DND-41 (cell line): Measurements from ENCODE around the gene FLNB.
A peak's percentile ranks its signal among the peaks of the same experiment; 100 is the strongest.

Experiments
- ATAC-seq: fragments of 200-7000 bp; cut with Tn5 transposase; 3 replicates; pipeline ENCODE4 v1.9.1; 2021; ENCODE audit warnings: low read depth; ENCODE audit not compliant: insufficient read depth
- DNase-seq: peaks from one replicate; pipeline ENCODE4 v3.0.0-alpha.2; 2020
- H2AFZ ChIP-seq: 2 replicates; pipeline ENCODE4 v1.6.0; 2012; ENCODE audit warnings: low read depth, low read length
- H3K27ac ChIP-seq: 2 replicates; pipeline ENCODE4 v1.5.1; 2012; ENCODE audit warnings: low read length, inconsistent platforms
- H3K27me3 ChIP-seq: fragments of 200-600 bp; sonication (generic); 2 replicates; pipeline ENCODE4 v1.6.0; 2012; ENCODE audit warnings: low read length, mild to moderate bottlenecking, inconsistent platforms; ENCODE audit not compliant: insufficient read depth, poor library complexity
- H3K36me3 ChIP-seq: 2 replicates; pipeline ENCODE4 v1.5.1; 2012; ENCODE audit warnings: low read length, inconsistent platforms; ENCODE audit not compliant: insufficient read depth
- H3K4me1 ChIP-seq: 2 replicates; pipeline ENCODE4 v1.5.1; 2012; ENCODE audit warnings: mild to moderate bottlenecking, low read length; ENCODE audit not compliant: insufficient read depth
- H3K4me2 ChIP-seq: 2 replicates; pipeline ENCODE4 v1.6.0; 2012; ENCODE audit warnings: mild to moderate bottlenecking, moderate library complexity, low read length, inconsistent platforms; ENCODE audit not compliant: insufficient read depth
- H3K4me3 ChIP-seq, 2 experiments: fragments of 200-600 bp in 1 of 2; shearing (Covaris generic) in 1 of 2; 2 replicates each; pipeline ENCODE4 v1.5.1; 2012 to 2016; ENCODE audit warnings: inconsistent platforms in 2 of 2, low read length in 2 of 2, mild to moderate bottlenecking in 2 of 2, low read depth in 1 of 2, moderate library complexity in 1 of 2
- H3K79me2 ChIP-seq: 2 replicates; pipeline ENCODE4 v1.6.0; 2012; ENCODE audit warnings: low read length, inconsistent platforms; ENCODE audit not compliant: insufficient read depth
- H3K9ac ChIP-seq: 2 replicates; pipeline ENCODE4 v1.6.0; 2012; ENCODE audit warnings: low read depth, mild to moderate bottlenecking, inconsistent platforms, low read length, moderate library complexity
- H3K9me3 ChIP-seq: 2 replicates; pipeline ENCODE4 v1.5.1; 2012; ENCODE audit warnings: low read length, moderate library complexity, mild to moderate bottlenecking, inconsistent platforms; ENCODE audit not compliant: insufficient read depth, severe bottlenecking
- H4K20me1 ChIP-seq: 2 replicates; pipeline ENCODE4 v1.6.0; 2012; ENCODE audit warnings: low read length; ENCODE audit not compliant: insufficient read depth
- CTCF ChIP-seq: IDR thresholded peaks from 2 replicates; pipeline ENCODE4 v1.5.1; 2012; ENCODE audit warnings: borderline replicate concordance, low read length, moderate library complexity, mild to moderate bottlenecking; ENCODE audit not compliant: poor library complexity, severe bottlenecking; ENCODE audit errors: extremely low read depth
- EZH2 ChIP-seq: IDR thresholded peaks from 3 replicates; pipeline ENCODE4 v1.6.1; 2012; ENCODE audit warnings: borderline replicate concordance, low read depth, mild to moderate bottlenecking, moderate library complexity, low read length, inconsistent platforms; ENCODE audit not compliant: severe bottlenecking

Gene FLNB

GRCh38 chr3:58035524-58036255 lies 27.5 kb downstream of the FLNB start:
- H3K27ac ChIP-seq, result peak overlapping the region; percentile 58
- peaks cover 14% of the 10 kb centered on the region for H4K20me1 ChIP-seq
- no peak overlapping the region for H3K9ac ChIP-seq
- peaks cover 95% of the 10 kb centered on the region for H3K79me2 ChIP-seq
- H2AFZ ChIP-seq, result no peak overlapping the region
- no peaks in the 10 kb centered on the region for H3K36me3 ChIP-seq
- H3K4me1 ChIP-seq, result peaks cover 76% of the 10 kb centered on the region
- TF ChIP-seq CTCF (no peak), EZH2 (no peak)
- no peaks in the 10 kb centered on the region for H3K9me3 ChIP-seq
- H3K27me3 ChIP-seq, result no peaks in the 10 kb centered on the region
- no peak overlapping the region for H3K4me2 ChIP-seq
- no peak for DNase-seq
- H3K4me3 ChIP-seq, result no peak overlapping the region
- no peak for ATAC-seq

GRCh38 chr3:58036293-58037032 lies 28.2 kb downstream of the FLNB start:
- Histone ChIP-seq H3K27me3 (no peaks in the 10 kb centered on the region), H3K9ac (no peak overlapping the region), H3K4me3 (no peak overlapping the region), H3K36me3 (no peaks in the 10 kb centered on the region), H3K4me1 (peaks cover 84% of the 10 kb centered on the region), H3K27ac (peak overlapping the region; percentile 58), H4K20me1 (peaks cover 14% of the 10 kb centered on the region), H3K9me3 (no peaks in the 10 kb centered on the region), H3K4me2 (no peak overlapping the region), H3K79me2 (peaks cover 92% of the 10 kb centered on the region), H2AFZ (no peak overlapping the region)
- ATAC-seq (no peak), DNase-seq (no peak)
- TF ChIP-seq CTCF (no peak), EZH2 (no peak)

GRCh38 chr3:58037141-58037910 lies 29.1 kb downstream of the FLNB start:
- no peaks in the 10 kb centered on the region for H3K9me3 ChIP-seq
- H3K27me3 ChIP-seq, result no peaks in the 10 kb centered on the region
- H2AFZ ChIP-seq, result no peak overlapping the region
- H3K4me1 ChIP-seq, result peaks cover 91% of the 10 kb centered on the region
- H3K9ac ChIP-seq, result peak overlapping the region; percentile 23; the same call in 1 of the 2 replicates
- H3K79me2 ChIP-seq, result peaks cover 83% of the 10 kb centered on the region
- TF ChIP-seq EZH2 (no peak), CTCF (no peak)
- H3K4me2 ChIP-seq, result peak overlapping the region; percentile 31
- peak overlapping the region; percentile 93 for H3K27ac ChIP-seq
- H3K4me3 ChIP-seq, result no peak overlapping the region
- H3K36me3 ChIP-seq, result no peaks in the 10 kb centered on the region
- no peak for ATAC-seq
- H4K20me1 ChIP-seq, result peaks cover 13% of the 10 kb centered on the region
- DNase-seq, result no peak
